K562 (cell line): ENCODE data around the gene PMPCA. TPM values are rescaled to one million over a fixed set of nuclear protein-coding genes. Genes with fewer than 3 reads are reported as not detected.

Experiments used
- BMI1 ChIP-seq: fragments of 150-350 bp; IDR thresholded peaks from 2 replicates; pipeline ENCODE4 v1.6.1; 2014; ENCODE audit warnings: low read length
- FIP1L1 ChIP-seq: fragments of 200-400 bp; formaldehyde crosslinking; IDR thresholded peaks from 2 replicates; pipeline ENCODE4 v1.6.1; 2018; ENCODE audit warnings: mild to moderate bottlenecking, low read depth, low read length; ENCODE audit not compliant: poor library complexity, severe bottlenecking
- POLR2G ChIP-seq: fragments of 200-400 bp; formaldehyde crosslinking; IDR thresholded peaks from 2 replicates; pipeline ENCODE4 v1.6.1; 2017; ENCODE audit warnings: low read depth, mild to moderate bottlenecking, antibody characterized with exemption, low read length, moderate library complexity
- REST ChIP-seq, 2 experiments: fragments of 450-650 bp; formaldehyde crosslinking in 1 of 2; IDR thresholded peaks; 2 replicates each; pipeline versions ENCODE4 v1.4.0 to v1.6.1; 2014 to 2020; ENCODE audit warnings: mild to moderate bottlenecking in 2 of 2, borderline replicate concordance in 1 of 2, low read depth in 1 of 2
- SRF ChIP-seq, 2 experiments: fragments of 250-450, 450-650 bp in 1 of 2; sonication (Bioruptor Pico) in 1 of 2; sonication (generic) in 1 of 2; formaldehyde crosslinking; IDR thresholded peaks; 2 replicates each; pipeline versions ENCODE4 v1.5.0 to v1.5.1; 2020 to 2022; ENCODE audit warnings: mild to moderate bottlenecking in 1 of 2, missing genetic modification reagents in 1 of 2
- TBP ChIP-seq: optimal IDR thresholded peaks from 2 replicates; pipeline ENCODE3; 2011; ENCODE audit warnings: low read depth, low read length, improper control_type of control experiment
- ZC3H4 ChIP-seq: sonication (generic); formaldehyde crosslinking; IDR thresholded peaks from 2 replicates; pipeline ENCODE4 v1.9.0; 2021; ENCODE audit warnings: missing genetic modification reagents, borderline replicate concordance
- polyA plus RNA-seq, 8 experiments: library from polyadenylated mRNA; depleted of rRNA in 4 of 8; stranded (reverse) in 5 of 8; unstranded in 3 of 8; fragments of >200 nt; fragmentation: Nextera tagmentation in 2 of 8; fragmentation: Illumina TruSeq in 1 of 8; extraction: Ambion mirVana in 2 of 8; extraction: Trizol in 1 of 8; gene quantifications; 2 replicates each; pipeline versions ENCODE4 v1.2.1 to v1.2.3, GENCODE V29; 2011 to 2014; ENCODE audit warnings: inconsistent platforms in 1 of 8, missing spikeins in 1 of 8
- total RNA-seq, 7 experiments: library from RNA; depleted of rRNA in 6 of 7; stranded (reverse); fragments of >200 nt in 6 of 7; fragmentation: Illumina TruSeq in 2 of 7; extraction: Trizol in 2 of 7; gene quantifications; 2 replicates each; pipeline versions ENCODE4 v1.2.1 to v1.2.3, GENCODE V29; 2011 to 2021; ENCODE audit warnings: low replicate concordance in 1 of 7
- TF ChIP-seq, protein P1 (sequence below): sonication (generic); formaldehyde crosslinking; IDR thresholded peaks from 2 replicates; pipeline ENCODE4 v1.8.1; 2023; ENCODE audit warnings: mild to moderate bottlenecking, missing genetic modification reagents

PMPCA gene
- total and polyA plus RNA-seq, 9 of the 15 experiments (the other 6 are each of a cell fraction or from before 2014, with no cell fraction given) = 23.9 to 143 (median 86.6) TPM

GRCh38 chr9:136361047-136361753, 49.3 kb upstream of the PMPCA start (continued):
- TF ChIP-seq REST (IDR thresholded peaks at IDR 0.05; ENCODE audit: borderline replicate concordance) = no peak
- TF ChIP-seq REST (CRISPR knock-in tag; IDR thresholded peaks at IDR 0.05; ENCODE audit: low read depth) = no peak
- peak; percentile 60 for TF ChIP-seq POLR2G
- TF ChIP-seq SRF (CRISPR knock-in tag; IDR thresholded peaks at IDR 0.05) = no peak
- no peak for TF ChIP-seq BMI1
- TF ChIP-seq, protein P1, sequence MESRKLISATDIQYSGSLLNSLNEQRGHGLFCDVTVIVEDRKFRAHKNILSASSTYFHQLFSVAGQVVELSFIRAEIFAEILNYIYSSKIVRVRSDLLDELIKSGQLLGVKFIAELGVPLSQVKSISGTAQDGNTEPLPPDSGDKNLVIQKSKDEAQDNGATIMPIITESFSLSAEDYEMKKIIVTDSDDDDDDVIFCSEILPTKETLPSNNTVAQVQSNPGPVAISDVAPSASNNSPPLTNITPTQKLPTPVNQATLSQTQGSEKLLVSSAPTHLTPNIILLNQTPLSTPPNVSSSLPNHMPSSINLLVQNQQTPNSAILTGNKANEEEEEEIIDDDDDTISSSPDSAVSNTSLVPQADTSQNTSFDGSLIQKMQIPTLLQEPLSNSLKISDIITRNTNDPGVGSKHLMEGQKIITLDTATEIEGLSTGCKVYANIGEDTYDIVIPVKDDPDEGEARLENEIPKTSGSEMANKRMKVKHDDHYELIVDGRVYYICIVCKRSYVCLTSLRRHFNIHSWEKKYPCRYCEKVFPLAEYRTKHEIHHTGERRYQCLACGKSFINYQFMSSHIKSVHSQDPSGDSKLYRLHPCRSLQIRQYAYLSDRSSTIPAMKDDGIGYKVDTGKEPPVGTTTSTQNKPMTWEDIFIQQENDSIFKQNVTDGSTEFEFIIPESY (CRISPR knock-in tag) = peak; percentile 38
- no peak for TF ChIP-seq TBP
- TF ChIP-seq ZC3H4 = peak; percentile 53; the same call in 1 of the 2 replicates
- TF ChIP-seq FIP1L1 = peak; percentile 59
